K562 (cell line): Measurements from ENCODE around the gene S100P. TPM values are rescaled to one million over a fixed set of nuclear protein-coding genes. Genes with fewer than 3 reads are reported as not detected.

ENCODE experiments used
- ATF3 ChIP-seq, 2 experiments: fragments of 450-650 bp in 1 of 2; sonication (generic) in 1 of 2; formaldehyde crosslinking in 1 of 2; IDR thresholded peaks in 1 of 2; conservative IDR thresholded peaks in 1 of 2; 2 replicates each; pipeline versions ENCODE4 v1.6.1 to v1.8.1; 2016 to 2023; ENCODE audit warnings: mild to moderate bottlenecking in 2 of 2, moderate library complexity in 2 of 2, inconsistent platforms in 1 of 2, missing genetic modification reagents in 1 of 2
- CCAR2 ChIP-seq: fragments of 200-400 bp; formaldehyde crosslinking; IDR thresholded peaks from 2 replicates; pipeline ENCODE4 v1.6.1; 2017; ENCODE audit warnings: mild to moderate bottlenecking, low read depth, low read length
- CCNT2 ChIP-seq: IDR thresholded peaks from 2 replicates; pipeline ENCODE4 v1.6.1; 2011; ENCODE audit warnings: borderline replicate concordance, low read depth, mild to moderate bottlenecking, moderate library complexity, mixed read lengths, low read length; ENCODE audit not compliant: insufficient read length; ENCODE audit errors: extremely low read depth
- CEBPZ ChIP-seq: fragments of 150-350 bp; IDR thresholded peaks from 2 replicates; pipeline ENCODE4 v1.6.1; 2014; ENCODE audit warnings: low read depth, mild to moderate bottlenecking, low read length, borderline replicate concordance
- ETV1 ChIP-seq: fragments of 450-650 bp; conservative IDR thresholded peaks from 2 replicates; pipeline ENCODE4 v1.6.1; 2016; ENCODE audit warnings: missing genetic modification characterization, control low read depth, low read depth, missing compliant biosample characterization
- EZH2 ChIP-seq: IDR thresholded peaks from 2 replicates; pipeline ENCODE4 v1.6.1; 2012; ENCODE audit warnings: low read depth, mild to moderate bottlenecking, inconsistent platforms, low read length, borderline replicate concordance
- FOXK1 ChIP-seq: sonication (generic); formaldehyde crosslinking; IDR thresholded peaks from 2 replicates; pipeline ENCODE4 v1.8.0; 2022; ENCODE audit warnings: missing genetic modification reagents, mild to moderate bottlenecking, borderline replicate concordance
- FOXK2 ChIP-seq, 2 experiments: fragments of 450-650 bp; IDR thresholded peaks in 1 of 2; conservative IDR thresholded peaks in 1 of 2; 2 replicates each; pipeline ENCODE4 v1.6.1; 2016; ENCODE audit warnings: low read depth in 2 of 2, mild to moderate bottlenecking in 1 of 2
- HNRNPL ChIP-seq: fragments of 200-400 bp; formaldehyde crosslinking; IDR thresholded peaks from 2 replicates; pipeline ENCODE4 v1.6.1; 2017; ENCODE audit warnings: low read depth, mild to moderate bottlenecking, low read length
- ILF3 ChIP-seq: fragments of 450-650 bp; IDR thresholded peaks from 2 replicates; pipeline ENCODE4 v1.6.1; 2018; ENCODE audit warnings: antibody characterized with exemption, mild to moderate bottlenecking, moderate library complexity, borderline replicate concordance
- MCM2 ChIP-seq: fragments of 450-650 bp; IDR thresholded peaks from 2 replicates; pipeline ENCODE4 v1.6.1; 2017; ENCODE audit warnings: low read depth, mild to moderate bottlenecking
- NCOR1 ChIP-seq: fragments of 450-650 bp; IDR thresholded peaks from 2 replicates; pipeline ENCODE4 v1.6.1; 2016; ENCODE audit warnings: mild to moderate bottlenecking, moderate library complexity
- NFATC3 ChIP-seq: fragments of 450-650 bp; IDR thresholded peaks from 2 replicates; pipeline ENCODE4 v1.6.1; 2017; ENCODE audit warnings: mild to moderate bottlenecking
- RB1 ChIP-seq: fragments of 450-650 bp; IDR thresholded peaks from 2 replicates; pipeline ENCODE4 v1.6.1; 2017; ENCODE audit warnings: low read depth, mild to moderate bottlenecking
- RBM22 ChIP-seq: fragments of 200-400 bp; formaldehyde crosslinking; IDR thresholded peaks from 2 replicates; pipeline ENCODE4 v1.6.1; 2018; ENCODE audit warnings: low read length, low read depth; ENCODE audit not compliant: poor library complexity, severe bottlenecking
- RBM34 ChIP-seq: fragments of 200-400 bp; formaldehyde crosslinking; IDR thresholded peaks from 2 replicates; pipeline ENCODE4 v1.6.1; 2018; ENCODE audit warnings: low read length, borderline replicate concordance; ENCODE audit not compliant: insufficient read depth
- ZBTB33 ChIP-seq: sonication (generic); formaldehyde crosslinking; IDR thresholded peaks from 2 replicates; pipeline ENCODE4 v1.8.1; 2023; ENCODE audit warnings: mild to moderate bottlenecking, missing genetic modification reagents
- ZNF212 ChIP-seq: fragments of 450-650 bp; formaldehyde crosslinking; IDR thresholded peaks from 2 replicates; pipeline ENCODE4 v1.4.0; 2020; ENCODE audit warnings: mild to moderate bottlenecking
- ZNF830 ChIP-seq: fragments of 250-450 bp; sonication (Bioruptor Pico); IDR thresholded peaks from 2 replicates; pipeline ENCODE4 v1.5.0; 2021; ENCODE audit warnings: mild to moderate bottlenecking
- polyA plus RNA-seq, 8 experiments: library from polyadenylated mRNA; depleted of rRNA in 4 of 8; stranded (reverse) in 5 of 8; unstranded in 3 of 8; fragments of >200 nt; fragmentation: Nextera tagmentation in 2 of 8; fragmentation: Illumina TruSeq in 1 of 8; extraction: Ambion mirVana in 2 of 8; extraction: Trizol in 1 of 8; gene quantifications; 2 replicates each; pipeline versions ENCODE4 v1.2.1 to v1.2.3, GENCODE V29; 2011 to 2014; ENCODE audit warnings: inconsistent platforms in 1 of 8, missing spikeins in 1 of 8
- total RNA-seq, 7 experiments: library from RNA; depleted of rRNA in 6 of 7; stranded (reverse); fragments of >200 nt in 6 of 7; fragmentation: Illumina TruSeq in 2 of 7; extraction: Trizol in 2 of 7; gene quantifications; 2 replicates each; pipeline versions ENCODE4 v1.2.1 to v1.2.3, GENCODE V29; 2011 to 2021; ENCODE audit warnings: low replicate concordance in 1 of 7

S100P gene
- total and polyA plus RNA-seq, 9 of the 15 experiments (the other 6 are each of a cell fraction or from before 2014, with no cell fraction given): 4.1 to 23.8 (median 7.5) TPM

GRCh38 chr4:6673660-6674499, 19.8 kb upstream of the S100P start (continued):
- no peak for TF ChIP-seq CEBPZ
- TF ChIP-seq MCM2: no peak
- peak; percentile 30; the same call in 1 of the 2 replicates for TF ChIP-seq ZNF212 (CRISPR knock-in tag)
- peak; percentile 35; the same call in 1 of the 2 replicates for TF ChIP-seq NCOR1
- TF ChIP-seq CCNT2: peak; percentile 61
- no peak for TF ChIP-seq RBM34
- TF ChIP-seq ZBTB33: peak; percentile 57
- TF ChIP-seq ATF3 (IDR thresholded peaks at IDR 0.05): no peak
- TF ChIP-seq ATF3 (CRISPR knock-in tag; conservative IDR thresholded peaks at IDR 0.05): peak; percentile 90
- 0 out of 2 replicates have a peak, but pooled peaks have one; percentile 49 for TF ChIP-seq ZNF830 (CRISPR knock-in tag)
- no peak for TF ChIP-seq EZH2
- no peak for TF ChIP-seq CCAR2
- TF ChIP-seq FOXK1 (CRISPR knock-in tag): peak; percentile 47; the same call in 1 of the 2 replicates
- TF ChIP-seq RBM22: peak; percentile 77
- TF ChIP-seq ETV1 (tag): no peak
- TF ChIP-seq ILF3: no peak
- peak; percentile 67 for TF ChIP-seq RB1
- no peak for TF ChIP-seq HNRNPL
- TF ChIP-seq NFATC3: 0 out of 2 replicates have a peak, but pooled peaks have one; percentile 4
- TF ChIP-seq FOXK2 (conservative IDR thresholded peaks at IDR 0.05 in 1 of 2, IDR thresholded peaks at IDR 0.05 in 1 of 2; ENCODE audit: low read depth in 2 of 2): peak; percentile 68 to 71; a peak in 3 of 4 replicates
